Testis (tissue), 3 donors: Measurements from ENCODE around the gene CSH2. TPM values are rescaled to one million over a fixed set of nuclear protein-coding genes. Genes with fewer than 3 reads are reported as not detected.
A peak's percentile ranks its signal among the peaks of the same experiment; 100 is the strongest.
"Not testable (repeated sequence)": the region's sequence is repeated elsewhere in the genome, so short reads cannot be mapped to it uniquely, and the experiment has no call there.

Source experiments
- DNase-seq: peaks from one replicate; pipeline ENCODE4 v3.0.0-alpha.2; 2019
- H3K27ac ChIP-seq, 2 donors: fragments of 200-600 bp; sonication (generic); one replicate each; pipeline ENCODE4 v1.5.1; 2019
- H3K27me3 ChIP-seq: fragments of 200-600 bp; sonication (generic); one replicate; pipeline ENCODE4 v1.5.1; 2019
- H3K36me3 ChIP-seq: fragments of 200-600 bp; sonication (generic); one replicate; pipeline ENCODE4 v1.5.1; 2017; ENCODE audit warnings: low read depth; ENCODE audit errors: missing control alignments
- H3K4me1 ChIP-seq: fragments of 200-600 bp; sonication (generic); one replicate; pipeline ENCODE4 v1.5.1; 2019
- H3K4me3 ChIP-seq, 2 donors: fragments of 200-600 bp; sonication (generic); one replicate each; pipeline ENCODE4 v1.5.1; 2017 to 2019
- H3K9me3 ChIP-seq: fragments of 200-600 bp; sonication (generic); one replicate; pipeline ENCODE4 v1.5.1; 2017
- POLR2A ChIP-seq: fragments of 450-650 bp; IDR thresholded peaks from one replicate; pipeline ENCODE4 v1.6.1; 2017; ENCODE audit warnings: antibody characterized with exemption, mild to moderate bottlenecking, moderate library complexity
- WGBS, 2 donors: methylation state at CpG; one replicate each; pipeline ENCODE4 v1.1.5; 2018; 5-methylcytosine and 5-hydroxymethylcytosine counted together
- intact Hi-C: fragments of 100-400 bp; cut with DNase I; formaldehyde crosslinking; loops from one replicate; pipeline ENCODE4 v1.15.1; 2023; ENCODE audit warnings: low total_unique reads
- polyA plus RNA-seq: library from polyadenylated mRNA; stranded (reverse); fragments of 350-450 nt; fragmentation: Illumina TruSeq; extraction: RNeasy Lipid Tissue Mini Kit (QIAGEN cat#74804); gene quantifications from one replicate; pipeline ENCODE4 v1.2.3, GENCODE V29; 2014; ENCODE audit warnings: low read depth, low replicate concordance; ENCODE audit not compliant: insufficient read depth
- total RNA-seq, 2 donors: library from RNA; depleted of rRNA; stranded (reverse); fragments of >200 nt; gene quantifications; one replicate each; pipeline ENCODE4 v1.2.3, GENCODE V29; 2016
- TF ChIP-seq, protein P1 (sequence below), 3 experiments: fragments of 450-650 bp in 2 of 3; fragments of 200-600 bp in 1 of 3; sonication (generic) in 1 of 3; IDR thresholded peaks; one replicate each; pipeline ENCODE4 v1.5.1; 2016 to 2019; ENCODE audit warnings: antibody characterized with exemption in 3 of 3, mild to moderate bottlenecking in 2 of 3, moderate library complexity in 1 of 3

CSH2 gene
- total and polyA plus RNA-seq, 3 donors from 2014 or later: 0.47 TPM; not detected in 2

DNA sequence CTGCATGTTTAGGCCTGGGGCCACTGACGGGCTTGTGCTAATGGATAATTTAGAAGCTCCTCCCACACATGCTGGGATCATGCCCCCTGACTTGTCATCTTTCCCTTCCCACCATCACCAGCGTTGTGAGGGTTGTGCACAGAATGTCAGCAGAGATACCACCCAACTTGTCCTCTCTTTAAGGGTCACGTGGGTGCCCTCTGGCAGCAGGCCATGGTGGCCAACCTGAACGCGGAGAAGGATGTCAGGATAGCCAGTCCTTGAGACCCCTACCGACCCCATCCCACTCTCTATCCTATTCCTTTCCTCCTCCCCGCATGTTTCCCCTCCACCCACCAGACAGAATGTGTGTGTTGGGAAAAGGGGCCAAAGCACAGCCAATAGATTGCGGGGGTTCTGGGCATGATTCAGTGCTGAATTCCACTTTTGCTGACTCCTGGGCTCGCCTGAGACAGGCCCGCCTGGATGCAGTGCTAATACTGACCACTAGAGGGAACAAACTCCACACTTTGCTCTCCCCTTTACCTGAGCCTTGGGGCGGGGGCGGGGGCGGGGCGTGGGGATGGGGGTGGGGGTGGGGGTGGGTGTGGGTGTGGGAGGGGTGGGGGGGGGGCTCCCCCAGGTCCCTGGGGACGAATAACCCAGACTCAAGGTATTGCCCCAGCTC, 8.6 kb upstream of the CSH2 start, which contains the start of gene GH2:
GH2 (minus strand) TSS at position 10 of the 667 bp plus-strand sequence. CDS start 143 bp downstream, outside the sequence.
- no peaks in the 10 kb centered on the region for H3K27me3 ChIP-seq
- H3K4me1 ChIP-seq: no peaks in the 10 kb centered on the region
- H3K4me3 ChIP-seq: no peak within 1 kb of the TSS
- DNase-seq: peak; percentile 79
- H3K36me3 ChIP-seq: no peaks in the 10 kb centered on the region
- H3K27ac ChIP-seq: no peak within 1 kb of the TSS
- WGBS, 2 donors: 37 to 44% methylated on average over 9 to 15 of the region's 15 CpGs
- TF ChIP-seq, protein P1, sequence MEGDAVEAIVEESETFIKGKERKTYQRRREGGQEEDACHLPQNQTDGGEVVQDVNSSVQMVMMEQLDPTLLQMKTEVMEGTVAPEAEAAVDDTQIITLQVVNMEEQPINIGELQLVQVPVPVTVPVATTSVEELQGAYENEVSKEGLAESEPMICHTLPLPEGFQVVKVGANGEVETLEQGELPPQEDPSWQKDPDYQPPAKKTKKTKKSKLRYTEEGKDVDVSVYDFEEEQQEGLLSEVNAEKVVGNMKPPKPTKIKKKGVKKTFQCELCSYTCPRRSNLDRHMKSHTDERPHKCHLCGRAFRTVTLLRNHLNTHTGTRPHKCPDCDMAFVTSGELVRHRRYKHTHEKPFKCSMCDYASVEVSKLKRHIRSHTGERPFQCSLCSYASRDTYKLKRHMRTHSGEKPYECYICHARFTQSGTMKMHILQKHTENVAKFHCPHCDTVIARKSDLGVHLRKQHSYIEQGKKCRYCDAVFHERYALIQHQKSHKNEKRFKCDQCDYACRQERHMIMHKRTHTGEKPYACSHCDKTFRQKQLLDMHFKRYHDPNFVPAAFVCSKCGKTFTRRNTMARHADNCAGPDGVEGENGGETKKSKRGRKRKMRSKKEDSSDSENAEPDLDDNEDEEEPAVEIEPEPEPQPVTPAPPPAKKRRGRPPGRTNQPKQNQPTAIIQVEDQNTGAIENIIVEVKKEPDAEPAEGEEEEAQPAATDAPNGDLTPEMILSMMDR (IDR thresholded peaks at IDR 0.05): peak; percentile 41 to 70 (median 51)
- TF ChIP-seq POLR2A: no peak
- intact Hi-C loops: no loop called here
- no peaks in the 10 kb centered on the region for H3K9me3 ChIP-seq

DNA sequence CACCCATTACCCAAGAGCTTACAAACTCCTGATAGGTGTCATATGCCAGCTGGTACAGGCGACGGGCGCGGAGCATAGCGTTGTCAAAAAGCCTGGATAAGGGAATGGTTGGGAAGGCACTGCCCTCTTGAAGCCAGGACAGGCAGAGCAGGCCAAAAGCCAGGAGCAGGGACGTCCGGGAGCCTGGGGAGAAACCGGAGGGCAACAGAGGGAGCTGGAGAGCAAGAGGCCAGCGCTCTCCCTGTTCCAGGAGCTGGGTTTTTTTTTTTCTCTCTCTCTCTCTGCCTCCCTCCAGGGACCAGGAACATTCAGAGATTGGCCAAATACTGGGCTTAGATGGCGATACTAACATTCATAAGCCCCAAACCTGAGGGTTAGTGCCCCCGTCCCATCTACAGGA, 7.9 kb upstream of the CSH2 start:
- H3K4me3 ChIP-seq, H3K9me3 ChIP-seq, H3K27me3 ChIP-seq, H3K27ac ChIP-seq, intact Hi-C loops, H3K36me3 ChIP-seq, H3K4me1 ChIP-seq, DNase-seq: not testable (repeated sequence)
- 54 to 67% methylated on average over 11 of the region's 11 CpGs for WGBS, 2 donors

DNA sequence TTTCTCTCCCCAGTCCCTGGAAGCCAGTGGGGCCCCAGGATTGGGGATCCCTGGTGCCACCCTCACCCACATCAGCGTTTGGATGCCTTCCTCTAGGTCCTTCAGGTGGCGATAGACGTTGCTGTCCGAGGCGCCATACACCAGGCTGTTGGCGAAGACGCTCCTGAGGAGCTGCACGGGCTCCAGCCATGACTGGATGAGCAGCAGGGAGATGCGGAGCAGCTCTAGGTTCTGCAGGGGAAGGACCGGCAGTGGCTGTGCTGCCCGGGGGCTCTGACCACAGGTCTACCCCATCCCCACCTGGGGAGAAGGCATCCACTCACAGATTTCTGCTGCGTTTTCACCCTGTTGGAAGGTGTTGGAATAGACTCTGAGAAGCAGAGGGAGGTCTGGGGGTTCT, 7.2 kb upstream of the CSH2 start:
- Histone ChIP-seq H3K36me3 (no peaks in the 10 kb centered on the region), H3K4me3 (no peak overlapping the region), H3K9me3 (no peaks in the 10 kb centered on the region), H3K27me3 (no peaks in the 10 kb centered on the region), H3K27ac (no peak overlapping the region), H3K4me1 (no peaks in the 10 kb centered on the region)
- no peak for DNase-seq
- intact Hi-C loops: no loop called here
- TF ChIP-seq, protein P1 (IDR thresholded peaks at IDR 0.05): no peak
- TF ChIP-seq POLR2A: no peak
- WGBS, 2 donors: 74 to 85% methylated on average over 8 to 12 of the region's 12 CpGs

DNA sequence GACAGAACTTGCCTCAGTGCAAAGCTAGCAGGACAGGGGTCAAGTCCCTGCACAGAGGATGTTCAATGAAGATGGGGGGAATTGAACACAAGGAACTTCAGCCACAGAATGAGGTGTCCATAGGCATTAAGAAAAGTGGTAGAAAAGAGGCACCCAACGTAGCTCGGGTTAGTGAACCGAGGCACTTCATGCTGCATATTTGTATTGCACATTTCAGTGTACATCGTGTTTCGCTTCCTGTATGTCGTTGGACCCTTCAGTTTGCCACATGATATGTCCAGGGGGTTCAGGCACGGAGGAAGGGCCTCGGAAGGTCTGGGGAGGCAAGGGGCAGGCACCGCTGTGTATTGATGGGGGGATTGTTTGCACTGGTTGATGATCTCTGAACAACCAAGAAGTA, 4.9 kb upstream of the CSH2 start:
- H3K4me1 ChIP-seq, H3K27me3 ChIP-seq, H3K27ac ChIP-seq, H3K4me3 ChIP-seq, H3K36me3 ChIP-seq, DNase-seq, H3K9me3 ChIP-seq, intact Hi-C loops: not testable (repeated sequence)
- 92 to 94% methylated on average over 8 to 9 of the region's 9 CpGs for WGBS, 2 donors

DNA sequence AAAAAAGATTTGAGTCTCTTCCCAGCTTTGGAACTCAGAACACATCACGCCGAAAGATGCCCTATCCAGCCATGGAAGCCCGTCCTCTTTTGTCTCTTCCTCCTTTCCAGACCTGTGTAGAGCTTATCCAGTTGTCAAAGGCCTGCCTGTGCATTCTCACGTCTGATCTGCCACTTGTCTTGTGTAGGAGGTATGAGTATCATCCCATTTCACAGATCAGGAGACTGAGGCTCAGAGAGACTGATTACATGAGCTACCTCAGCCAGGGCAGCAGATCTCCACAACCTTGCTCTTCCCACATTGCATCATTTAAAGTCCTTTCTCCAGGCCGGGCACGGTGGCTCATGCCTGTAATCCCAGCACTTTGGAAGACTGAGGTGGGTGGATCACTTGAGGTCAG, 1.2 kb upstream of the CSH2 start:
- H3K27ac ChIP-seq, H3K4me1 ChIP-seq, intact Hi-C loops, H3K36me3 ChIP-seq, H3K4me3 ChIP-seq, DNase-seq, H3K9me3 ChIP-seq, H3K27me3 ChIP-seq: not testable (repeated sequence)
- WGBS, 2 donors: 68 to 77% methylated on average over 6 of the region's 6 CpGs

DNA sequence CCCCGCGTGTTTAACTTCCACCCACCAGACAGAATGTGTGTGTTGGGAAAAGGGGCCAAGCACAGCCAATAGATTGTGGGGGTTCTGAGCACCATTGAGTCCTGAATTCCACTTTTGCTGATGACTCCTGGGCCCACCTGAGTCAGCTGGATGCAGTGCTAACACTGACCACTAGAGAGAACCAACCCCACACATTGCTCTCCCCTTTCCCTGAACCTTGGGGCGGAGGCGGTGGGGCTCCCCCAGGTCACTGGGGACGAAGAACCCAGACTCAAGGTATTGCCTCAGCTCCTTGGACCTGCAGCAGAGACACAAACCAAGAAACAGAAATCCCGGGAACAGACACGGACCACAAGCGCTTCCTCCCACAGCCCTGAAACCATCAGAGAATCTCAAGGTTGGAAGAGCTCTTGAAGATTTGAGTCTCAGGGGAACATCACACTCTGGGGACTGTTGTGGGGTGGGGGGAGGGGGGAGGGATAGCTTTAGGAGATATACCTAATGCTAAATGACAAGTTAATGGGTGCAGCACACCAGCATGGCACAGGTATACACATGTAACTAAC, 667 bp upstream of the CSH2 start:
- H3K4me3 ChIP-seq, H3K4me1 ChIP-seq, H3K27ac ChIP-seq, DNase-seq, intact Hi-C loops, H3K9me3 ChIP-seq, H3K36me3 ChIP-seq, H3K27me3 ChIP-seq: not testable (repeated sequence)
- WGBS, 2 donors: 77 to 86% methylated on average over 5 to 6 of the region's 8 CpGs

DNA sequence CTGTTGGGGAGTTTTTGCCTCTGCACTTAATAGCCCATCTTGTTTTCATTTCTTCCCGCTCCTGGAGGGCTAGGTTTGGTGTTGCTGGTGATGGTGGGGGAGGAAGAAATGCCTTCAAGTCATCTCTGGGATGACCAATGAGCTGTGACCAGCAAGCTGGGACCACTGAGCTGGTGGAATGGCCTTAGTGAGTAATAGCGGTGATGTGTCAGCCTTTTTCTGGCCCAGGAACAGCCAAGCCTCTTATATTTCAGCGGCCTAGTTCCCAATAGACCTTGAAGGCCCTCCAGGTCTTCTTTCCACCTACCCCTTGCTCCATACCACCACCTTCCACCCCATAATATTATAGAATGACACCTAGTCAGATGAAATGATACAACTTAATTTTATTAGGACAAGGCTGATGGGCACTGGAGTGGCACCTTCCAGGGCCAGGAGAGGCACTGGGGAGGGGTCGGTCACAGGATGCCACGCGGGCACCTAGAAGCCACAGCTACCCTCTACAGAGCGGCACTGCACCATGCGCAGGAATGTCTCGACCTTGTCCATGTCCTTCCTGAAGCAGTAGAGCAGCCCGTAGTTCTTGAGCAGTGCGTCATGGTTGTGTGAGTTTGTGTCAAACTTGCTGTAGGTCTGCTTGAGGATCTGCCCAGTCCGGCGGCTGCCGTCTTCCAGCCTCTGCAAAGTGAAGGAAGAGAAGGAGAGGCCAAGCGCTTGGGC, 1.7 kb downstream of the CSH2 start:
- 93% methylated on average over 15 of the region's 15 CpGs for WGBS, 2 donors
- H3K27ac ChIP-seq, H3K4me1 ChIP-seq, H3K27me3 ChIP-seq, intact Hi-C loops, DNase-seq, H3K9me3 ChIP-seq, H3K36me3 ChIP-seq, H3K4me3 ChIP-seq: not testable (repeated sequence)

DNA sequence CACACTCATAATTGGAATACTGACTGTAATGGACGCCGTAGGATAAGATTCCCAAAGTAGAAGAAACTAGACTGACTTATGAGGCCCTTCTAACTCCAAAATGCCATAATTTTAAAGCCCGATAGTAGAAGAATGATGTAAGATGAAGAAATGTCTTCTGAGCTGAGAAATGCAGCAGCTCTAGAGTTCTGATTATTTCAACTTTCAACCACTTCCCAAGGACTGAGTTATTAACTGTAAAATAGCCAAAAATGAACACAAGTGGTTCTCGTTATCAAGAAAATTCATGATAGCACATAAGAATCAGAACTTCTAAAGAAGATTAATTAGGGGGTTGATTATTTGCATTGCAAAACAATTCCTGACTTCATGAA, 3.2 kb downstream of the CSH2 start:
- DNase-seq, H3K4me3 ChIP-seq, H3K27me3 ChIP-seq, intact Hi-C loops, H3K27ac ChIP-seq, H3K9me3 ChIP-seq, H3K36me3 ChIP-seq, H3K4me1 ChIP-seq: not testable (repeated sequence)
- WGBS, 2 donors: 80 to 88% methylated on average over 4 of the region's 4 CpGs
